Activated naive CD4-positive, alpha-beta T cell treated with anti-CD3 and anti-CD28 coated beads for 36 hours (primary cell): ENCODE results near the gene EEFSEC. TPM values are rescaled to one million over a fixed set of nuclear protein-coding genes. Genes with fewer than 3 reads are reported as not detected.

ENCODE experiments used
- CTCF ChIA-PET: fragments of 350-600 bp; sonication (Branson Sonifier 250); formaldehyde crosslinking; loops from one replicate; lab custom pipeline; 2021; ENCODE audit warnings: antibody characterized with exemption; lab: Charles Lee
- DNase-seq: peaks from one replicate; pipeline ENCODE4 v3.0.0-alpha.2; 2020
- H3K27ac Mint-ChIP-seq: one replicate; pipeline ENCODE4 v1.8.0; 2021; ENCODE audit warnings: mild to moderate bottlenecking, mixed read lengths
- H3K27me3 Mint-ChIP-seq: one replicate; pipeline ENCODE4 v1.8.0; 2021; ENCODE audit warnings: low read depth, mixed read lengths
- H3K36me3 Mint-ChIP-seq: one replicate; pipeline ENCODE4 v1.8.0; 2021; ENCODE audit warnings: low read depth, mixed read lengths
- H3K4me1 Mint-ChIP-seq: one replicate; pipeline ENCODE4 v1.8.0; 2021; ENCODE audit warnings: low read depth, mixed read lengths
- H3K4me3 Mint-ChIP-seq: one replicate; pipeline ENCODE4 v1.8.0; 2021; ENCODE audit warnings: mild to moderate bottlenecking, moderate library complexity, mixed read lengths
- H3K9me3 Mint-ChIP-seq: one replicate; pipeline ENCODE4 v1.8.0; 2021; ENCODE audit warnings: mixed read lengths
- intact Hi-C: fragments of 100-400 bp; cut with micrococcal nuclease; formaldehyde crosslinking; loops from one replicate; pipeline ENCODE4 v1.15.1; 2023
- total RNA-seq, 2 experiments: library from RNA; stranded (reverse); gene quantifications; one replicate each; pipeline ENCODE4 v1.2.3, GENCODE V29; 2021

The EEFSEC gene
- total RNA-seq, 2 experiments from 2014 or later: 11.0 to 11.6 TPM

DNA sequence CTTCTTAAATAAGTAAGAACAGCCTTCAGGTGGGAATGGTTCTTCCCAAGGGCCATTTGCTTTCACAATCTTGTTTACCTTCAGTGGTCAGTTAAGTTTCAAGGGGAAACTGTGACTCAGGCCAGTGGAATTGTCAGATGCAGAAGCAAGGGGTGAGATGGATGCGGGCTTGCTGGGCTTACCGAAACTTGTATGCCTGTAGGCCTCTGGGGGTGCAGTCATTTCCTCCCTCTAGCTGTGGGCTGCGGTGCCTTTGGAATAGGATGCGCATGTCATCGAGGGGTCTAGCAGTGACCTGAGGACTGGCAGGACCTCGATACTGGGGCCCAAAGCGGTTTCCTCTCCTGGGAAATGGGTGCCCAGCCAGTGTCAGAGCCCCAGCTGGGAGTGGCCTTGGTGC, 121.6 kb downstream of the EEFSEC start:
- H3K27ac Mint-ChIP-seq: no peak overlapping the region
- no peak for DNase-seq
- no peaks in the 10 kb centered on the region for H3K9me3 Mint-ChIP-seq
- intact Hi-C loops: no loop called here
- peaks cover 2% of the 10 kb centered on the region for H3K36me3 Mint-ChIP-seq
- no peaks in the 10 kb centered on the region for H3K27me3 Mint-ChIP-seq
- H3K4me3 Mint-ChIP-seq: no peak overlapping the region
- no peaks in the 10 kb centered on the region for H3K4me1 Mint-ChIP-seq
- CTCF ChIA-PET: no interaction called here

DNA sequence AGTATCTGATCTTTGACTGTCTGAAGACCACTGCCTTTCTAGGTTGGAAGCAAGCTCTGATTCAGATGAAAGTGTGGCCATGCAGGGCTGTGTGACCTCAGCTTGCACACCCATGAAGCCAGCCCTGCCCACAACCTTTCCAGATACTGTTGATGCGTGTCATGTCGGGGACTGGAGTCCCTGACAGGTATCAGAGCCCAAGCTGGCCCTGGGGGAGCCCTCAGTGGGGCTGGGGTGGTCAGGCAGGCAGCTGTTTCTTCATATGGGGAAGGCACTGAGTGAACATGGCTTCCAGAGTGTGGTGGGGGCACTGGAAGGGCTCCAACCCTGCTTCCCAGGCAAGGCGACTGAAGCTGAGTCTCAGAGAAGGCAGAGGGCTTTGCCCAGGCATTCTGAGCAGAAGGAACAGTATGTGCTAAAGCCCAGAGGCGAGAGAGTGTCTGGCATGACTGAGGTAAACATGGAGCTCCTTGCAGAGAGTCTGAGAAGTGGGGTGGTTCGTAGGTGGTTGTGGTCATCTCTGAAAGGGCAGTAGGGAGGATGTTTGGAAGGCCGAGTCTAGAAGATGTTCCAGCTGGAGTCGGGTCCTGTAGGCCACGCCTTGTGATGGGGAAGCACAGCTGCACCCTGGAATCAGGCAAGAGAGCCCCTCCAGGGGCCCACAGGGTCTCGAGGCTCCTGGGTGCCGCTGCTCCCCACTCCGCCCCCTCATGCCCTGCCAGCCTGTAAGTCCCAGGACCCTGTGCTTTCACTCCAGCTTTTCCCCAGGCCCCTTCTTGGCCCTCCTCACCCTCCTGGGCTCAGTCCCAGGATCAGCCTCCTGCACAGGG, 122.2 kb downstream of the EEFSEC start:
- Mint-ChIP-seq H3K27me3 (no peaks in the 10 kb centered on the region), H3K4me1 (no peaks in the 10 kb centered on the region), H3K9me3 (no peaks in the 10 kb centered on the region), H3K4me3 (no peak overlapping the region), H3K36me3 (peaks cover 2% of the 10 kb centered on the region), H3K27ac (no peak overlapping the region)
- CTCF ChIA-PET: no interaction called here
- DNase-seq: no peak
- intact Hi-C loops: no loop called here

- Mint-ChIP-seq H3K36me3 (peaks cover 2% of the 10 kb centered on the region), H3K27me3 (no peaks in the 10 kb centered on the region), H3K9me3 (no peaks in the 10 kb centered on the region), H3K4me3 (no peak overlapping the region), H3K4me1 (no peaks in the 10 kb centered on the region), H3K27ac (no peak overlapping the region)
- intact Hi-C loops: no loop called here
- CTCF ChIA-PET: no interaction called here
- DNase-seq: no peak
Observed at GRCh38 chr3:128276146-128276435, 122.8 kb downstream of the EEFSEC start.

DNA sequence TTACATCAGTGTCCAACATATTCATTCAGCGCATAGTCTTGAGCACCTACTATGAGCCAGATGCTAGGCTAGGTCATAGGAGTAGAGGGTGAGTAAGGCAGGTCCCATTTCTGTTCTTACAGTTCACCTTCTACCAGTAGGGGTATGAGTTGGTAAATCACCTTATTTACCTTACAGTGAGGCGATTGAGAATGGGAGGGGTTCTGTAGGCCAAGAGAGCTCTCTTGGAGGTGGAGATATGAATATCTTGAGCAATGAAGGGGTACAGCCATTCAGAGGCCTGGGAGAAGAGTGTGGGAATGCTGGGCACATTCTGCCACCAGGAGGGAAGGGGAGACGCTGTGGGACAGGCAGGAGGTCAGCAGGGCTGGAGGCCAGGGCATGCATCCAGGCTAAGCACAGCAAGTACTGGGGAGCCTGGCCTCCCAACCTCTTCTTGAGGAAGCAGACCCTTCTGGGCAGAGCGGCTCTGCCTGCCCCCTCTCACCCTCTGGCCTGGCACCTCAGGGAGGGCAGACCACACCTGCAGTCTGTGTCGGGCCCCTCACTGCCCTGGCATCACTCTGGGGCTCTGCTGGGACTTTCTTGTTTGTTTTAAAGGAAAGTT, 123.4 kb downstream of the EEFSEC start:
- Mint-ChIP-seq H3K36me3 (peaks cover 2% of the 10 kb centered on the region), H3K27me3 (no peaks in the 10 kb centered on the region), H3K27ac (no peak overlapping the region), H3K4me1 (no peaks in the 10 kb centered on the region), H3K9me3 (no peaks in the 10 kb centered on the region), H3K4me3 (no peak overlapping the region)
- DNase-seq: no peak
- CTCF ChIA-PET: no interaction called here
- intact Hi-C loops: no loop called here

GRCh38 chr3:128277378-128278069, 124.2 kb downstream of the EEFSEC start:
- no peaks in the 10 kb centered on the region for H3K27me3 Mint-ChIP-seq
- CTCF ChIA-PET: no interaction called here
- no peaks in the 10 kb centered on the region for H3K36me3 Mint-ChIP-seq

GRCh38 chr3:128278130-128278529, 124.8 kb downstream of the EEFSEC start:
- DNase-seq: no peak
- Mint-ChIP-seq H3K27ac (no peak overlapping the region), H3K9me3 (no peaks in the 10 kb centered on the region), H3K4me3 (no peak overlapping the region), H3K4me1 (no peaks in the 10 kb centered on the region), H3K36me3 (no peaks in the 10 kb centered on the region), H3K27me3 (no peaks in the 10 kb centered on the region)
- CTCF ChIA-PET: interaction anchor here (0.7 to 1.1 kb wide), 2 partner anchors 19 to 213 kb away, joined by 3 read pairs; no protein-coding TSS in a partner anchor
- intact Hi-C loops: no loop called here

More at GRCh38 chr3:128277378-128278069, 124.2 kb downstream of the EEFSEC start:
- no peaks in the 10 kb centered on the region for H3K4me1 Mint-ChIP-seq
- intact Hi-C loops: no loop called here
- H3K9me3 Mint-ChIP-seq: no peaks in the 10 kb centered on the region
- DNase-seq: no peak
- H3K27ac Mint-ChIP-seq: no peak overlapping the region
- H3K4me3 Mint-ChIP-seq: no peak overlapping the region

GRCh38 chr3:128278761-128279600, 125.7 kb downstream of the EEFSEC start:
- no peaks in the 10 kb centered on the region for H3K4me1 Mint-ChIP-seq
- H3K27ac Mint-ChIP-seq: no peak overlapping the region
- H3K4me3 Mint-ChIP-seq: no peak overlapping the region
- no peaks in the 10 kb centered on the region for H3K27me3 Mint-ChIP-seq
- intact Hi-C loops: no loop called here
- CTCF ChIA-PET: interaction anchor here (0.5 to 1.1 kb wide), 3 partner anchors 18 to 308 kb away, joined by 3 read pairs; no protein-coding TSS in a partner anchor
- no peak for DNase-seq
- no peaks in the 10 kb centered on the region for H3K9me3 Mint-ChIP-seq
- no peaks in the 10 kb centered on the region for H3K36me3 Mint-ChIP-seq

DNA sequence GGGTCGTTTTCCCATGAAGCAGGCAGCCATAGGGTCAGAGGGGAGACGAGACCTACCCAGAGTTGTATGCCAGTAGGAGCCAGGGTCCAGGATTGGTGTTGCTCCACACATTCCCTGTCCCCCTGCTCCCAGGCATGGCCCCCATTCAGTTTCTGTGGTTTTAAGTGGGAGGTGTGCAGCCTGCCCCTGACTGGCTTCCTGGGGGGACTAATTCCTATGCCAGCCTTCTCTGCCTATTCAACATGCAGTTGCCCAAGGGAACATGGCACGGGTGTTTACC, 126.3 kb downstream of the EEFSEC start:
- intact Hi-C loops: no loop called here
- CTCF ChIA-PET: interaction anchor here (0.5 kb wide), 1 partner anchor 307 kb away, joined by 3 read pairs; no protein-coding TSS in a partner anchor
- no peak overlapping the region for H3K4me3 Mint-ChIP-seq

GRCh38 chr3:128280481-128281052, 127.3 kb downstream of the EEFSEC start:
- H3K9me3 Mint-ChIP-seq: no peaks in the 10 kb centered on the region
- no peaks in the 10 kb centered on the region for H3K27me3 Mint-ChIP-seq
- DNase-seq: no peak
- H3K4me1 Mint-ChIP-seq: peaks cover 2% of the 10 kb centered on the region
- no peak overlapping the region for H3K4me3 Mint-ChIP-seq
- intact Hi-C loops: no loop called here
- H3K36me3 Mint-ChIP-seq: no peaks in the 10 kb centered on the region
- CTCF ChIA-PET: no interaction called here
- H3K27ac Mint-ChIP-seq: no peak overlapping the region

More for the DNA sequence above, 126.3 kb downstream of the EEFSEC start:
- no peak for DNase-seq
- H3K27ac Mint-ChIP-seq: no peak overlapping the region
- no peaks in the 10 kb centered on the region for H3K4me1 Mint-ChIP-seq
- H3K9me3 Mint-ChIP-seq: no peaks in the 10 kb centered on the region
- no peaks in the 10 kb centered on the region for H3K27me3 Mint-ChIP-seq
- no peaks in the 10 kb centered on the region for H3K36me3 Mint-ChIP-seq

DNA sequence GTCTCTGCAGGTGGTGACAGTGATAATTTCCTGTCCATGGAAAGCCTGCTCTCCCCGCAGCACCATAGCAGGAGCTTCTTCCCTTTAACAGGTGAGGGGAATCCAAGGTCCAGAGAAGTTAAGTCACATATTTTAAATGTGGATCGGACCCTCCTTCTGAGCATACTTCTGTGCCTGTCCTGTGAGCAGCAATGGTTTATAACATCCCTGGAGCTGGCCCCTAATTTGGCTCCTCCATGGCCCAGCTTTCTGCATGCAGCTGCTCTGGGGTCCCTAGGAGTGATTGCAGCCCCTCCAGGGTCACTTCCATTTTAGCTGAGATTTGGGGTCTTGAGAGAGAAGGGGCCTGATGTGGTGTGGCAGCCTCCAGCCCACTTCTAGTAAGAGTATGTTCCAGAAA, 127.8 kb downstream of the EEFSEC start:
- Mint-ChIP-seq H3K9me3 (no peaks in the 10 kb centered on the region), H3K4me1 (peaks cover 2% of the 10 kb centered on the region), H3K27ac (no peak overlapping the region), H3K27me3 (no peaks in the 10 kb centered on the region), H3K36me3 (no peaks in the 10 kb centered on the region), H3K4me3 (no peak overlapping the region)
- CTCF ChIA-PET: no interaction called here
- no peak for DNase-seq
- intact Hi-C loops: no loop called here

DNA sequence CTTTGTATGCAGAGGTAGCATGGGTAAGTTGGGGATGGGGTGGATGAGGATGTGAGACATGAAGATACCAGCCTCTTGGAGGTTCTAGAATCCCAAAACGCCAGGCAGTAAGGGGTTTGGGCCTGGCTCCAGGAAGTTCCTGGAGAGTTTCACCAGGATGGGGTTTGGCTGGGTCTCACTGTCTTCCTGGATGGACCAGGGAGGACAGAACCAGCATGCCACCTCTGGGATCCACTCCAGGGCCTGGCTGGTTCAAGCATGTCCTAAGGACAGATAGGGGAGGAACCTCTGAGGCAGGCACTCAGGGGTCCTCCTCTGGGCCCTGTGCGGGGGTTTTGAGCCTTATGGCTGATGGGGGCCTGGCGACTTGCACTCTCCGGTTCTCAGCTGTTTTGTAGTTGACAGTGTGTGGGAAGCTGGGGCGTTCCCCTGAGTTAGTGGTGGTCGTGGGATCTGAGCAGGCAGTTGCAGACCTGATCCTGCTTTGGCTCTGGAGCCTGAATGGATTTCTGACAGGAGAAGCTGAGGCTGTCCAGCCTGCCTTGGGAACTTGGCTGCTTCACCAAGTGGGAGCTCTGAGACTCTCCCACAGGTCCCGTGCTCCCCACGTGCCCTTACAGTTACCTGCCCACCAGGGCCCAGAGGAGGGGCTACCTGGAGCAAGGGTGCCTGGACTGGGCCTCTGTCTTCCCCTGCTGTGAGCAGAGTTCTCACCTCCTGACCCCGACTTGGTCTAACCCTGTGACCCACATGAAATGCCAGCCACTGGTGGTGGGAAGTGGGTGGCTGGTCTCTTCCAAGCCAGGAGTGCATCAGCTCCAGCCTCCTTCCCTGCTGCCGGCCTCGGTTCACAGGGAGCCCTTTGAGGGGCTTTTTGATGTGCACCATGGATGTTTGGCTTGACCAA, 128.4 kb downstream of the EEFSEC start:
- Mint-ChIP-seq H3K27ac (no peak overlapping the region), H3K4me1 (peaks cover 2% of the 10 kb centered on the region), H3K4me3 (no peak overlapping the region), H3K9me3 (no peaks in the 10 kb centered on the region), H3K36me3 (peaks cover under 1% of the 10 kb centered on the region), H3K27me3 (no peaks in the 10 kb centered on the region)
- CTCF ChIA-PET: no interaction called here
- intact Hi-C loops: no loop called here
- no peak for DNase-seq
